Endothelial cell (in vitro differentiated cells): ENCODE results near the gene BCL2. TPM values are rescaled to one million over a fixed set of nuclear protein-coding genes. Genes with fewer than 3 reads are reported as not detected.

Experiments used
- DNase-seq: peaks from one replicate; pipeline ENCODE4 v3.0.0; 2021; ENCODE audit warnings: low spot score
- H3K27ac Mint-ChIP-seq: one replicate; pipeline ENCODE4 v1.8.0; 2021; ENCODE audit warnings: mixed read lengths, inconsistent platforms; ENCODE audit not compliant: unreplicated experiment
- H3K27me3 Mint-ChIP-seq: one replicate; pipeline ENCODE4 v1.8.0; 2021; ENCODE audit warnings: mild to moderate bottlenecking, moderate library complexity, mixed read lengths, inconsistent platforms; ENCODE audit not compliant: unreplicated experiment
- H3K36me3 Mint-ChIP-seq: one replicate; pipeline ENCODE4 v1.8.0; 2021; ENCODE audit warnings: mild to moderate bottlenecking, low read depth, mixed read lengths, inconsistent platforms; ENCODE audit not compliant: unreplicated experiment
- H3K4me1 Mint-ChIP-seq: one replicate; pipeline ENCODE4 v1.8.0; 2021; ENCODE audit warnings: mild to moderate bottlenecking, mixed read lengths, inconsistent platforms; ENCODE audit not compliant: unreplicated experiment
- H3K4me3 Mint-ChIP-seq: one replicate; pipeline ENCODE4 v1.8.0; 2021; ENCODE audit warnings: mild to moderate bottlenecking, mixed read lengths, inconsistent platforms; ENCODE audit not compliant: unreplicated experiment
- H3K9me3 Mint-ChIP-seq: one replicate; pipeline ENCODE4 v1.8.0; 2021; ENCODE audit warnings: mixed read lengths, inconsistent platforms; ENCODE audit not compliant: unreplicated experiment
- CTCF ChIP-seq: fragments of 200-600 bp; sonication (generic); IDR thresholded peaks from one replicate; pipeline ENCODE4 v1.5.0; 2021; ENCODE audit warnings: antibody characterized with exemption; ENCODE audit not compliant: unreplicated experiment
- total RNA-seq: library from RNA; stranded (reverse); fragmentation: NEBNext Ultra II Directional; extraction: Animal tissue kit (Norgen Biotek cat#: 25700); gene quantifications from one replicate; pipeline ENCODE4 v1.2.1, GENCODE V29; 2021; ENCODE audit not compliant: unreplicated experiment

BCL2 gene
- total RNA-seq, 1 donor from 2014 or later, result 9.2 TPM

GRCh38 chr18:63198868-63199742 is 120.5 kb downstream of the BCL2 start:
- Mint-ChIP-seq H3K4me3 (no peak overlapping the region), H3K27me3 (no peaks in the 10 kb centered on the region), H3K27ac (no peak overlapping the region), H3K4me1 (no peaks in the 10 kb centered on the region), H3K9me3 (no peaks in the 10 kb centered on the region), H3K36me3 (no peaks in the 10 kb centered on the region)
- no peak for TF ChIP-seq CTCF
- DNase-seq, result no peak

GRCh38 chr18:63198098-63198760 is 121.3 kb downstream of the BCL2 start:
- no peak for TF ChIP-seq CTCF
- H3K27ac Mint-ChIP-seq, result no peak overlapping the region
- no peaks in the 10 kb centered on the region for H3K4me1 Mint-ChIP-seq
- no peaks in the 10 kb centered on the region for H3K36me3 Mint-ChIP-seq
- H3K9me3 Mint-ChIP-seq, result no peaks in the 10 kb centered on the region
- H3K4me3 Mint-ChIP-seq, result no peak overlapping the region
- H3K27me3 Mint-ChIP-seq, result no peaks in the 10 kb centered on the region
- DNase-seq, result no peak

GRCh38 chr18:63197246-63197869 is 122.2 kb downstream of the BCL2 start:
- Mint-ChIP-seq H3K4me1 (no peaks in the 10 kb centered on the region), H3K27ac (no peak overlapping the region), H3K9me3 (no peaks in the 10 kb centered on the region), H3K4me3 (no peak overlapping the region), H3K27me3 (no peaks in the 10 kb centered on the region), H3K36me3 (no peaks in the 10 kb centered on the region)
- DNase-seq, result no peak
- no peak for TF ChIP-seq CTCF

- H3K27me3 Mint-ChIP-seq, result no peaks in the 10 kb centered on the region
- no peaks in the 10 kb centered on the region for H3K36me3 Mint-ChIP-seq
- TF ChIP-seq CTCF, result no peak
- no peak overlapping the region for H3K27ac Mint-ChIP-seq
- no peaks in the 10 kb centered on the region for H3K4me1 Mint-ChIP-seq
- H3K9me3 Mint-ChIP-seq, result no peaks in the 10 kb centered on the region
- no peak overlapping the region for H3K4me3 Mint-ChIP-seq
- DNase-seq, result no peak
These were observed 124.0 kb downstream of the BCL2 start for GRCh38 chr18:63195326-63196159.
